Central memory CD4-positive, alpha-beta T cell (primary cell): ENCODE results near the gene TMPRSS5.
"Not testable (repeated sequence)": the region's sequence is repeated elsewhere in the genome, so short reads cannot be mapped to it uniquely, and the experiment has no call there.

Source experiments
- DNase-seq: peaks from one replicate; pipeline ENCODE4 v3.0.0; 2022

Gene TMPRSS5

GRCh38 chr11:113697111-113697510 is 9.0 kb downstream of the TMPRSS5 start:
- DNase-seq: no peak

GRCh38 chr11:113695207-113695606 is 10.9 kb downstream of the TMPRSS5 start:
- DNase-seq: no peak

GRCh38 chr11:113694390-113694789 is 11.7 kb downstream of the TMPRSS5 start:
- DNase-seq: no peak

GRCh38 chr11:113693030-113693429 is 13.1 kb downstream of the TMPRSS5 start:
- DNase-seq: no peak

GRCh38 chr11:113690619-113691569 is 15.2 kb downstream of the TMPRSS5 start:
- no peak for DNase-seq

- DNase-seq: no peak
Observed at GRCh38 chr11:113689768-113690618, 16.1 kb downstream of the TMPRSS5 start.

- DNase-seq: no peak
Observed at GRCh38 chr11:113685654-113686359, 20.3 kb downstream of the TMPRSS5 start.

GRCh38 chr11:113684496-113684895 is 21.6 kb downstream of the TMPRSS5 start:
- DNase-seq: no peak

GRCh38 chr11:113683481-113684046 is 22.5 kb downstream of the TMPRSS5 start:
- DNase-seq: no peak

- DNase-seq: no peak
Observed at GRCh38 chr11:113681711-113682413, 24.2 kb downstream of the TMPRSS5 start.

GRCh38 chr11:113681282-113681681 is 24.8 kb downstream of the TMPRSS5 start:
- DNase-seq: no peak

GRCh38 chr11:113677685-113678084 is 28.4 kb downstream of the TMPRSS5 start:
- DNase-seq: no peak

GRCh38 chr11:113675565-113675964 is 30.5 kb downstream of the TMPRSS5 start:
- no peak for DNase-seq

GRCh38 chr11:113675003-113675561 is 31.0 kb downstream of the TMPRSS5 start:
- no peak for DNase-seq

- DNase-seq: no peak
Observed at GRCh38 chr11:113674397-113674685, 31.8 kb downstream of the TMPRSS5 start.

GRCh38 chr11:113673550-113674396 is 32.3 kb downstream of the TMPRSS5 start:
- DNase-seq: no peak

- not testable (repeated sequence) for DNase-seq
Observed at GRCh38 chr11:113671914-113672313, 34.2 kb downstream of the TMPRSS5 start.

GRCh38 chr11:113670831-113671215 is 35.3 kb downstream of the TMPRSS5 start:
- no peak for DNase-seq

- DNase-seq: no peak
Observed at GRCh38 chr11:113670149-113670830, 35.8 kb downstream of the TMPRSS5 start.

- no peak for DNase-seq
Observed at GRCh38 chr11:113668255-113668654, 37.9 kb downstream of the TMPRSS5 start.
